ENCODE data around the gene CALML6.

DNA sequence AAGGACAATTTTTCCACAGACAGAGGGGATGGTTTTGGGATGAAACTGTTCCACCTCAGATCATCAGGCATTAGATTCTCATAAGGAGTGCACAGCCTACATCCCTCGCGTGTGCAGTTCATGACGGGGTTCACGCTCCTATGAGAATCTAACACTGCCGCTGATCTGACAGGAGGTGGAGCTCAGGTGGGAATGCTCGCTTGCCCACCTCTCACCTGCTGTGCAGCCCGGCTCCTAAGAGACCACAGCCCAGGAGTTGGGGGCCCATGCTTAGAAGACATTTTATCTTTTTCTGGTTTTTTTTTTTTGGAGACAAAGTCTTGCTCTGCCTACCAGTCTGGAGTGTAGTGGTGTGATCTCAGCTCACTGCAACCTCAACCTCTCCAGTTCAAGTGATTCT, 40.2 kb upstream of the CALML6 start:
- TF ChIP-seq GATA2 (IDR thresholded peaks at IDR 0.05; ENCODE audit: low read depth, low read length) (no peak), GATA3 (IDR thresholded peaks at IDR 0.05; ENCODE audit: low read depth, low read length) (no peak)
